WTC11 (cell line): Measurements from ENCODE around the gene TMEM131L.

Experiments
- ATF1 ChIP-seq: sonication (generic); formaldehyde crosslinking; IDR thresholded peaks from 2 replicates; pipeline ENCODE4 v1.8.1; 2023; ENCODE audit warnings: mild to moderate bottlenecking, moderate library complexity, missing genetic modification reagents
- ATF3 ChIP-seq: sonication (generic); formaldehyde crosslinking; conservative IDR thresholded peaks from 2 replicates; pipeline ENCODE4 v1.8.1; 2022; ENCODE audit warnings: mild to moderate bottlenecking, missing genetic modification reagents
- CTCF ChIP-seq: fragments of 200-600 bp; IDR thresholded peaks from 2 replicates; pipeline ENCODE4 v1.8.0; 2022; ENCODE audit warnings: antibody characterized with exemption
- HMGXB4 ChIP-seq: sonication (generic); formaldehyde crosslinking; IDR thresholded peaks from 2 replicates; pipeline ENCODE4 v1.8.1; 2023; ENCODE audit warnings: mild to moderate bottlenecking, moderate library complexity, missing genetic modification reagents
- SMAD3 ChIP-seq: sonication (generic); formaldehyde crosslinking; IDR thresholded peaks from 2 replicates; pipeline ENCODE4 v1.8.0; 2022; ENCODE audit warnings: missing genetic modification reagents, mild to moderate bottlenecking, borderline replicate concordance
- SP1 ChIP-seq: sonication (generic); formaldehyde crosslinking; conservative IDR thresholded peaks from 2 replicates; pipeline ENCODE4 v1.8.1; 2022; ENCODE audit warnings: missing genetic modification reagents
- USF2 ChIP-seq: sonication (generic); formaldehyde crosslinking; IDR thresholded peaks from 2 replicates; pipeline ENCODE4 v1.8.1; 2023; ENCODE audit warnings: mild to moderate bottlenecking, missing genetic modification reagents, moderate library complexity
- ZNF138 ChIP-seq: sonication (generic); formaldehyde crosslinking; conservative IDR thresholded peaks from 2 replicates; pipeline ENCODE4 v1.8.1; 2022; ENCODE audit warnings: mild to moderate bottlenecking, moderate library complexity, missing genetic modification reagents
- ZNF416 ChIP-seq: fragments of 250-450 bp; sonication (Bioruptor Pico); IDR thresholded peaks from 2 replicates; pipeline ENCODE4 v1.9.0; 2021; ENCODE audit warnings: mild to moderate bottlenecking, inconsistent platforms

- no peak for TF ChIP-seq ATF1 (CRISPR knock-in tag)
- TF ChIP-seq CTCF = no peak
- TF ChIP-seq HMGXB4 (CRISPR knock-in tag) = no peak
- no peak for TF ChIP-seq ATF3
- TF ChIP-seq ZNF138 (CRISPR knock-in tag) = no peak
- no peak for TF ChIP-seq ZNF416 (CRISPR knock-in tag)
- no peak for TF ChIP-seq SMAD3 (CRISPR knock-in tag)
- TF ChIP-seq SP1 (CRISPR knock-in tag) = no peak
- TF ChIP-seq USF2 (CRISPR knock-in tag) = no peak
These were observed 175.4 kb downstream of the TMEM131L start for GRCh38 chr4:153641532-153641931.
